ENCODE results near the gene MYEOV.
A peak's percentile ranks its signal among the peaks of the same experiment; 100 is the strongest.

The MYEOV gene

GRCh38 chr11:69320756-69321741 is 27.1 kb downstream of the MYEOV start:
- DNase-seq = no peak

GRCh38 chr11:69321877-69322361 is 28.0 kb downstream of the MYEOV start:
- no peak for DNase-seq

- no peak for DNase-seq
Observed at GRCh38 chr11:69325446-69325845, 31.5 kb downstream of the MYEOV start.

DNA sequence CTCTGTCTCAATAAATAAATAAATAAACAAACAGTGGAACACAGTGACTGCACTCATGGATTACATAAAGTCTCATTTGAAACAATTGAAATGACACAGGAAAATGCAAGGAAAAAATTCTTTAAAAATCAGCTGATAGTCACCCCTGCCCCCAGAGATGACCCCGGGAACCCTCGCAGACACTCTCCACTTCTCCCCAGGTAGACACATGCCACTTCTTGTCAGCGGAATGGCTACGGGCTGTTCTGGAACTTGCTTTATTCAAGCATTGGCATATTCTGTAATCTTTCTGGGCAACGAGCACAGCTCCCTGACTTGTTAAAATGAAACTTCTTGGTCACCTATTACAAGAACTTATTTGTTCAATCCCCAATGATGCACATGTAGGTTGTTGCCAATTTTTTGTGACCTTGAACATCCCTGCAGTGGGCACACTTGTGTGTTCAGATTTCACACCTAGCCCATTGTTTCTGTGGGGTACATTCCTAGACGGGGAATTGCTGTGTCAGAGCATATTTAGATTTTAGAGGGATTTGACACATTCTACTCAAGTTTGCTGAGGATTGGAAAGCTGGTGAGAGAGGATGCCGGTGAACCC is 32.8 kb downstream of the MYEOV start:
- DNase-seq = no peak

GRCh38 chr11:69327741-69328191 is 33.8 kb downstream of the MYEOV start:
- DNase-seq = no peak

DNA sequence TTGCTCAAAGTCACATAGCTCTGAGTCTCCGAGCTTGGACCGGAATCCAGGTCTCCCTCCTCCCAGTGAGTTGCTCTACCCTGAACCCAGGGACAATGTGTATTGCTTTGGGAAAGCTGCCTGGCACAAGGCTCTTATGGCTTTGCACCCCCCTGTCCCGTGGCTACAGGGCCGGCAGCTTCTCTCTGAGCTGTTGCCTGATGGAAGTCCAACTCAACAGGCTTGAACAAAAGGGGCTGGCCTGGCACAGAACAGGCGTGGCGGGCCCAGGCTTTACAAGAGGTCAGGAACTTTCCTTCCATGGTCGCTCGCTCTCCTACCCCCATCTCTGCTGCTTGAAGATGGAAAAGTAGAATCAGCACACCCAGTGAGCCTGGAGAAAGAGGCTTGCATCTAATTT is 34.3 kb downstream of the MYEOV start:
- no peak for DNase-seq

GRCh38 chr11:69329581-69329980 is 35.6 kb downstream of the MYEOV start:
- DNase-seq = no peak

GRCh38 chr11:69330330-69330729 is 36.4 kb downstream of the MYEOV start:
- no peak for DNase-seq

DNA sequence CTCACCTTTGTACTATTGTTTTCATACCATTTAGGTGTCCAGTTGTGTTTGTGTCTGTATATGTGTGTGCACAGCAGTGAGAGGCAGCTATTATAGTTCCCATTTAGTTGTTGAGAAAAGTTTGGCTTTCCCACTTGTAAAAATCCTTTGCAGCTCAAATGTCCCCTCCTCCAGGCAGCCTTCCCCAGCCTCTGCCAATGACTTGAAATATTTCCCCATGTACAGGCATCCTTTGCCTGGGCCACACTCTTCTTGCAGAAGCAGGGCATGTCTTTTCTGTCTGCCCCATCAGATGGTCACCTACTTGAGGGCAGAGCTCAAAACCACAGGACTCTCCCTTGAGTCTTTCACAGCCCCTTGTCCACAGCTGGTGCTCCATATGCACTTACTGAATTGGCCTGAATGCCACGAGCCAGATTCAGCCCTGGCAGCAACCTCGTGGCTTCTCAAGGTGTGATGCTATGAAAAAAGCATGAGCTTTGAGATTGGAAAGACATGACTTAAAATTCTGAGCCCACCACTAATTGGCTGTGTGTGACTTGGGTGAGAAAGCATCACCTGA is 39.3 kb downstream of the MYEOV start:
- DNase-seq = no peak

- DNase-seq = no peak
Observed at GRCh38 chr11:69333879-69334278, 39.9 kb downstream of the MYEOV start.

DNA sequence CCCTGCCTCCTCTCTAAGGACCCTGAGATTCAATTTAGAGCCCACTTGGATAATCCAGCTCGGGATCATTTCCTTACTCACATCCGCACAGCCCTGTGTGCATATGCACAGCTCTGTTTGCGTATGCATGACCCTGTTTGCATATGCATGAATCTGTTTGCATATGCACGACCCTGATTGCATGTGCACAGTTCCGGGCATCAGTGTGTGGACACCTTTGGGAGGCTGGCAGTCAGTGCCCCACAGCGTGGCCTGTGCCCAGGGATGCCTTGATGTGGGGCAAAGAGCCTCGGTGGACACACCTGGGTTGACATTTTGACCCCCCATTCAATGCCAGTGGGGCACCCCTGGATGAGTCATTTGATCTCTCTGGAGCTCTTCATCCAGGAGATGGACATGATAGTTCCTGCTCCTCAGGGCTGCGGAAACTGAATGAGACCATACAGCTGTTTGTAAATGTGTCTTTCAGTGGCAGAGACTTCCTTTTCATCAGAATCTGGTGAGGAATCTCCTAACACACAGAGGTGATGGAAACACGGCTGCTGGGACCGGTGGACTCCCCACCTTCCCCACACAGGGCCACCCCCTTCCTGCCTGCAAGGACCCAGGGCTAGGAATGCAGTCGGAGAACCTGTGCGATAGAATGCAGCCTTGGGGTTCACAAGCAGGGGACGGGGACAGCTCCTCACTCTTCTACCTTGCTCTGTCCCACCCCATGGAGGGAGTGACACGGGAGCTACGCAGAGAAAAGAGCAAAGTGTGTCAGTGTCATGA is 41.2 kb downstream of the MYEOV start:
- no peak for DNase-seq

GRCh38 chr11:69335781-69336405 is 41.9 kb downstream of the MYEOV start:
- DNase-seq = no peak

DNA sequence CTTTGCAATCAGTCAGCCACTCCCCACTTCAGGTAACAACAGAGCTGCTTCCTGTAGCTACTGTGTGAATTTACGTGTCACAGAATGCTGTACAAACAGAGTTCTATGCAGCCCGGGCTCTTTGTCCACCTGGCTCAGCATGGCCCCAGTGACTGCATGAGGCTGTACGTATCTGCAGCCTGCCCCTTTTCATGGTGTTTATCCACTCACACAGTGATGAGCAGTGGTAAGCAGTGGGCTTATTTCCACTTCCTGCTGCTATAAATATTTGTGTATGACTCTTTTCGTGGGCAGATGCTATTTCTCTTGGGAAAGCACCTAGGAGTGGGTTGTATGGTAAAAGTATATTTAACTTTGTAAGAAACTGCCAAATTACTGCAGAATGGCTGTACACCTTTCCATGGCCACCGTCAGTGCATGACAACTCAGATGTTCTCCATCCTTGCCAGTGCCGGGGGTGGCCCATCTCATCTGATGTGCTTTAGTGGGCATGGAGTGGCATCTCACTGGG is 43.3 kb downstream of the MYEOV start:
- peak; percentile 68 for DNase-seq

DNA sequence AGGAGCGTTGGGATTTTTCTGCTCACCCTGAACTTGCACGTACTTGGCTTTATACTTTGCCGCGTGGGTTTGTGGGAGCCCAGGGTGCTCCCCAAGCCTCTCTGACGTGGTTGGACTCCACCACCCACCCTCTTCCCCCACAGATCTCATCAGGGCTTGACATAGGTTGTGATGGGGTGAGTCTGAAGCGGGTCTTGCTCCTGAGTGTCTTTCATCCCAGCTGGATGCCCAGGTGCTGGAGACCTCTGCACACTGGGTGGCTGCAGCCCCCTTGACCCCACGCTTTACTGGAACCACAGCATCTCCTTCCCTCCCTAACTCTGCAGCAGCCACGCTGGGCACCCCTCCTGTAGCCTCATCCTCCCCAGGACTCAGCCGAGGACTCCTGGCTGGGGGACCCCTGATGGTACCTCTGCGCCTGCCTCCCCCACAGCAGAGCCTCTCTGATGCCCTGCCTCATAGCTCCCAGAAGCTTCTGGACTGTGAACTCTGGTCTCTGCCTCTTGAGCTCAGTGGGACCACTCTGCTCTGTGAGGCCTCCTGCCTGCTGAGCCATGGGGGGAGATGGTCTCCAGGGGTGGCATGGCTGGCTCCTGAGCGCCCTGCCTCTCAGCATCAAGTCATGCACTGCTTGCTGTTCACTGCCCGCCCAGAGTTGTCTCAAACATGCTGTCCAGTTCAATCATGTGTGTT is 45.2 kb downstream of the MYEOV start:
- DNase-seq = no peak

DNA sequence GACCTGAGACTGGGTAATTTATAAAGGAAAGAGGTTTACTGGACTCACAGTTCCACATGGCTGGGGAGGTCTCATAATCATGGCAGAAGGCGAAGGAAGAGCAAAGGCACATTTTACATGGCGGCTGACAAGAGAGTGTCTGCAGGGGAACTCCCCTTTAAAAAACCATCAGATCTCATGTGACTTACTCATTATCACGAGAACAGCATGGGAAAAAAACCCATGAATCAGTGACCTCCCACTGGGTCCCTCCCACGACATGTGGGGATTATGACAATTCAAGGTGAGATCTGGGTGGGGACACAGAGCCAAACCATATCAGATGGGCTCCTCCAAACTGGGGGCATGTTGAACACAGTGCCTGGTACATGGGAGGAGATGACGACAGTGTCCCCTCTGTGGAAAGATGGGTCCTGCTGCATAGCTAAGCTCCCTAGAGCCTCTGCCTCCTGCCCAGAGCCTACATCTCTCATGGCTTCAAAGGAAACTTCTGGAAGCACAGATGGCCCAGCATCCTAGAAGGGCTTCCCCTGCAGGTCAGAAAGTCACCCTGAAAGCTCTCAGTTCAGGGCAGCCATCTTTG is 46.1 kb downstream of the MYEOV start:
- DNase-seq = peak; percentile 50

GRCh38 chr11:69342588-69343330 is 48.8 kb downstream of the MYEOV start:
- DNase-seq = no peak

DNA sequence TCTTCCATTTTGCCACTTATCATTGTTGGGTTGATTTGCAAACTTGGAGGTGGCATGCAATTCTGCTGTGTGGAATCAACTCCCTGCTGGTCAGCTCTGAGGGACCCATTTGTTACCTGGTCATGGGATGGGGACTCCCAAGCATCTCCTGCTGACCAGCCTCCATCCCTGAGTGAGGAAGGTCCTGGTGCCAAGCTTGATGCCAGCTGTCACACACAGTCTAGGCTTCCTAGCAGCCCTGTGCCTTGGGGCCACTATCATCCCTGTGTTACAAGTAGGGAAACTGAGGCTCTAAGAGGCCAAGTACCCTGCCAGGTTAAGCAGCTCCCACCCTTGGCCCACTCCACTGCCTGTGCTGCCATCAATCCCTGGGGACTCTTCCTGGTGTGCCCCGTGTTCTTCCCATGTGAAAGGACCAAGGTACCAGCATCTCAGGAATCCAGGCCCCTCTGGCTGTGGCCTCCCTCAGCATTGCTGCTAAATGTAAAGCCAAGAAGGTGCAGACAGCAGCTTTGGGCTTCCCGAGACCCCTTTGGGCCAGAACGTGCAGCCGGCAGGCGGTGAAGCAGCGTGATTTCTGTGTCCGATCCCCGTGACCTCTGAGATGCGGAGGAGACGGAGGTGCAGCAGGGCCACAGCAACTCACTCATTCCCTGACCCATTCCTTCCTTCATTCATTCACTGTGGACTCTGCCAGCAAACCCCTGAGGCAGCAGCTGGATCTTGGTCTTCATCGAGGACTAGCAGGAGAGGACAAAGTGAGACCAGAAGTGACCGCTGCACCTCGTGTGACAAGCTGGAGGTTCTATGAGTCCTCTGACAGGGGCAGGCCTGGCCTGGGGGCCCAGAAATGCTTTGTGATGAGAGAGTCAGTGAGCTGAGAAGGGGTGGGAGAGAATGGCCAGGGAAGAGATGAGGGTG is 49.7 kb downstream of the MYEOV start:
- no peak for DNase-seq

GRCh38 chr11:69344570-69345145 is 50.7 kb downstream of the MYEOV start:
- DNase-seq = no peak

All from activated naive CD4-positive, alpha-beta T cell treated with anti-CD3 and anti-CD28 coated beads, Interleukin-2, amount 50 U/mL, for 16 hours (primary cell).